DND-41 (cell line): ENCODE data around the gene RHEBL1.

Source experiments
- ATAC-seq: fragments of 200-7000 bp; cut with Tn5 transposase; 3 replicates; pipeline ENCODE4 v1.9.1; 2021; ENCODE audit warnings: low read depth; ENCODE audit not compliant: insufficient read depth
- DNase-seq: peaks from one replicate; pipeline ENCODE4 v3.0.0-alpha.2; 2020
- H2AFZ ChIP-seq: 2 replicates; pipeline ENCODE4 v1.6.0; 2012; ENCODE audit warnings: low read depth, low read length
- H3K27ac ChIP-seq: 2 replicates; pipeline ENCODE4 v1.5.1; 2012; ENCODE audit warnings: low read length, inconsistent platforms
- H3K27me3 ChIP-seq: fragments of 200-600 bp; sonication (generic); 2 replicates; pipeline ENCODE4 v1.6.0; 2012; ENCODE audit warnings: low read length, mild to moderate bottlenecking, inconsistent platforms; ENCODE audit not compliant: insufficient read depth, poor library complexity
- H3K36me3 ChIP-seq: 2 replicates; pipeline ENCODE4 v1.5.1; 2012; ENCODE audit warnings: low read length, inconsistent platforms; ENCODE audit not compliant: insufficient read depth
- H3K4me1 ChIP-seq: 2 replicates; pipeline ENCODE4 v1.5.1; 2012; ENCODE audit warnings: mild to moderate bottlenecking, low read length; ENCODE audit not compliant: insufficient read depth
- H3K4me2 ChIP-seq: 2 replicates; pipeline ENCODE4 v1.6.0; 2012; ENCODE audit warnings: mild to moderate bottlenecking, moderate library complexity, low read length, inconsistent platforms; ENCODE audit not compliant: insufficient read depth
- H3K4me3 ChIP-seq, 2 experiments: fragments of 200-600 bp in 1 of 2; shearing (Covaris generic) in 1 of 2; 2 replicates each; pipeline ENCODE4 v1.5.1; 2012 to 2016; ENCODE audit warnings: inconsistent platforms in 2 of 2, low read length in 2 of 2, mild to moderate bottlenecking in 2 of 2, low read depth in 1 of 2, moderate library complexity in 1 of 2
- H3K79me2 ChIP-seq: 2 replicates; pipeline ENCODE4 v1.6.0; 2012; ENCODE audit warnings: low read length, inconsistent platforms; ENCODE audit not compliant: insufficient read depth
- H3K9ac ChIP-seq: 2 replicates; pipeline ENCODE4 v1.6.0; 2012; ENCODE audit warnings: low read depth, mild to moderate bottlenecking, inconsistent platforms, low read length, moderate library complexity
- H3K9me3 ChIP-seq: 2 replicates; pipeline ENCODE4 v1.5.1; 2012; ENCODE audit warnings: low read length, moderate library complexity, mild to moderate bottlenecking, inconsistent platforms; ENCODE audit not compliant: insufficient read depth, severe bottlenecking
- H4K20me1 ChIP-seq: 2 replicates; pipeline ENCODE4 v1.6.0; 2012; ENCODE audit warnings: low read length; ENCODE audit not compliant: insufficient read depth
- EZH2 ChIP-seq: IDR thresholded peaks from 3 replicates; pipeline ENCODE4 v1.6.1; 2012; ENCODE audit warnings: borderline replicate concordance, low read depth, mild to moderate bottlenecking, moderate library complexity, low read length, inconsistent platforms; ENCODE audit not compliant: severe bottlenecking
- TF ChIP-seq, protein P1 (sequence below): IDR thresholded peaks from 2 replicates; pipeline ENCODE4 v1.5.1; 2012; ENCODE audit warnings: borderline replicate concordance, low read length, moderate library complexity, mild to moderate bottlenecking; ENCODE audit not compliant: poor library complexity, severe bottlenecking; ENCODE audit errors: extremely low read depth

The RHEBL1 gene

GRCh38 chr12:49049566-49050224 is 20.1 kb downstream of the RHEBL1 start:
- no peak overlapping the region for H2AFZ ChIP-seq
- H4K20me1 ChIP-seq = peaks cover 66% of the 10 kb centered on the region
- peaks cover 98% of the 10 kb centered on the region for H3K36me3 ChIP-seq
- no peaks in the 10 kb centered on the region for H3K27me3 ChIP-seq
- H3K9me3 ChIP-seq = no peaks in the 10 kb centered on the region
- H3K4me2 ChIP-seq = no peak overlapping the region
- H3K27ac ChIP-seq = no peak overlapping the region
- H3K4me1 ChIP-seq = peaks cover 5% of the 10 kb centered on the region; the same call in 1 of the 2 replicates
- DNase-seq (no peak), ATAC-seq (no peak)
- H3K79me2 ChIP-seq = peaks cover 43% of the 10 kb centered on the region
- TF ChIP-seq, protein P1, sequence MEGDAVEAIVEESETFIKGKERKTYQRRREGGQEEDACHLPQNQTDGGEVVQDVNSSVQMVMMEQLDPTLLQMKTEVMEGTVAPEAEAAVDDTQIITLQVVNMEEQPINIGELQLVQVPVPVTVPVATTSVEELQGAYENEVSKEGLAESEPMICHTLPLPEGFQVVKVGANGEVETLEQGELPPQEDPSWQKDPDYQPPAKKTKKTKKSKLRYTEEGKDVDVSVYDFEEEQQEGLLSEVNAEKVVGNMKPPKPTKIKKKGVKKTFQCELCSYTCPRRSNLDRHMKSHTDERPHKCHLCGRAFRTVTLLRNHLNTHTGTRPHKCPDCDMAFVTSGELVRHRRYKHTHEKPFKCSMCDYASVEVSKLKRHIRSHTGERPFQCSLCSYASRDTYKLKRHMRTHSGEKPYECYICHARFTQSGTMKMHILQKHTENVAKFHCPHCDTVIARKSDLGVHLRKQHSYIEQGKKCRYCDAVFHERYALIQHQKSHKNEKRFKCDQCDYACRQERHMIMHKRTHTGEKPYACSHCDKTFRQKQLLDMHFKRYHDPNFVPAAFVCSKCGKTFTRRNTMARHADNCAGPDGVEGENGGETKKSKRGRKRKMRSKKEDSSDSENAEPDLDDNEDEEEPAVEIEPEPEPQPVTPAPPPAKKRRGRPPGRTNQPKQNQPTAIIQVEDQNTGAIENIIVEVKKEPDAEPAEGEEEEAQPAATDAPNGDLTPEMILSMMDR = no peak
- no peak for TF ChIP-seq EZH2
- H3K9ac ChIP-seq = no peak overlapping the region
- no peak overlapping the region for H3K4me3 ChIP-seq

DNA sequence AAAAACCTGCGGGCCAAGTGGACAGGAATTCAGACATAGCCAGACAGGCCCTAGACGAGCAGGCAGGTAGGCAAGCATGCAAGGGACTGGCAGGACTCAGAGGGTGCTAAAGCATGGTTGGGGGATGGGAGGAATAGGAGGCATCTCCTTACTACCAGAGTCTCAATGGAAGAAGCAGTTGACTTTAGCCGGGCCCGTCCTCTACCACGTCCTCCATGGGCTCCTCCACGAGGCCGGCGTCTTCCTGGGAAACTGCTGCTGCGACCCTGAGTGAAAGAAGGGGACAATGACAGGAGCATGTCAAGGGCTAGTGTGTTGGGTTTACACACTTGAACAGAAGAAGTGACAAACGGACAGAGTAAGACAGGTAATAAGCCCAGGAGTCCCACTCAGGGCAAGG is 20.8 kb downstream of the RHEBL1 start:
- no peaks in the 10 kb centered on the region for H3K9me3 ChIP-seq
- H3K27me3 ChIP-seq = no peaks in the 10 kb centered on the region
- ATAC-seq (no peak), DNase-seq (no peak)
- H3K9ac ChIP-seq = no peak overlapping the region
- no peak overlapping the region for H3K4me2 ChIP-seq
- no peak overlapping the region for H3K4me3 ChIP-seq
- H3K36me3 ChIP-seq = peaks cover 98% of the 10 kb centered on the region
- peaks cover 36% of the 10 kb centered on the region for H3K79me2 ChIP-seq
- no peak overlapping the region for H3K27ac ChIP-seq
- H3K4me1 ChIP-seq = no peaks in the 10 kb centered on the region
- TF ChIP-seq, protein P1 = no peak
- TF ChIP-seq EZH2 = no peak
- peaks cover 62% of the 10 kb centered on the region for H4K20me1 ChIP-seq
- H2AFZ ChIP-seq = no peak overlapping the region

DNA sequence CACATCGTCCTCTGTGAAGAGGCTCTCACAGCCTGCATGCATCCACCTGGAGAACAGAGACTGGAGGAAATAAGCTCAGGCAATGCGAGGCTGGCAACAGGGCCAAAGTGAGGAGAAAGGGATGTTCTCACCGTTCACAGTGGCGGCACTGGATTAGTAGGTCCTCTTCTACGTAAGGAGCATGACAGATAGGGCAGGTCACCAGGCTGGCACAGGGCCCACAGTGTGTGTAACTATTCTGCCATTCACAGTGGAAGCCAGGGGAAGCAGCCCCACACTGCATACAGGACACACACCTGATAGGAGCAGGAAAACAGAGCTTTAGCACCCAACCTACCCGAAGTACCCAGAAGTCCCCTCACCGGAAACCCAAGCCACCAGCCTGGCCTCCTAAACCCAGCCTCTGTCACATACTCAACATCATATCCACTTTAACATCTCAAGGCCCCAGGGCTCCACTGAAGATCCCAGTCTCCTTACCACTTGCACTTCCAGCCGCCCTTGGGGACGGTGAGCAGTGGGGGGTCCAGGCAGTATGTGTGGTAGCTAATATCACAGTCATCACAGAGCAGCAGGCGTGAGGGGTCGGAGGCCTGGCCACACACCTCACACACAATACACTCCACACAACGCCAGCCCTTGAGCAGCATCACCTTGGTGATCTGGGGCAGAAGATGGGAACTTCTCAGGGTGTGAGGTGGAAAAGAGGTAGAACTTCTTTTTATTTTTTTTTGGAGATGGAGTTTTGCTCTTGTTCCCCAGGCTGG is 23.5 kb downstream of the RHEBL1 start:
- TF ChIP-seq, protein P1 = no peak
- TF ChIP-seq EZH2 = no peak
- H3K4me1 ChIP-seq = no peaks in the 10 kb centered on the region
- peaks cover 62% of the 10 kb centered on the region for H4K20me1 ChIP-seq
- no peak for ATAC-seq
- H3K9ac ChIP-seq = no peak overlapping the region
- H3K4me3 ChIP-seq = no peak overlapping the region
- H3K36me3 ChIP-seq = peaks cover 98% of the 10 kb centered on the region
- H3K79me2 ChIP-seq = peaks cover 13% of the 10 kb centered on the region
- no peaks in the 10 kb centered on the region for H3K27me3 ChIP-seq
- no peaks in the 10 kb centered on the region for H3K9me3 ChIP-seq
- no peak overlapping the region for H3K27ac ChIP-seq
- no peak overlapping the region for H2AFZ ChIP-seq
- no peak overlapping the region for H3K4me2 ChIP-seq
- no peak for DNase-seq
